B cell (primary cell): ENCODE data around the gene CCDC63. TPM values are rescaled to one million over a fixed set of nuclear protein-coding genes. Genes with fewer than 3 reads are reported as not detected.

Experiments used
- ATAC-seq: fragments of 200-7000 bp; cut with Tn5 transposase; one replicate; pipeline ENCODE4 v1.10.0; 2021; ENCODE audit warnings: low read depth, mild to moderate bottlenecking, moderate number of reproducible peaks, moderate library complexity
- CTCF ChIA-PET: fragments of 350-600 bp; sonication (Branson Sonifier 250); formaldehyde crosslinking; loops from one replicate; lab custom pipeline; 2021; ENCODE audit warnings: antibody characterized with exemption, inconsistent platforms; lab: Charles Lee
- POLR2A ChIA-PET: fragments of 350-600 bp; sonication (Branson Sonifier 250); formaldehyde crosslinking; loops from one replicate; lab custom pipeline; 2021; ENCODE audit warnings: antibody characterized with exemption; lab: Charles Lee
- DNase-seq: peaks from one replicate; pipeline ENCODE4 v3.0.0; 2013
- H2AFZ ChIP-seq: 2 replicates; pipeline ENCODE4 v1.6.1; 2012; ENCODE audit warnings: mild to moderate bottlenecking, low read depth, low read length; ENCODE audit not compliant: insufficient read depth, poor library complexity, severe bottlenecking
- H3K27ac ChIP-seq, 2 donors: 1 replicate in 1 of 2; 2 replicates in 1 of 2; pipeline ENCODE4 v1.5.1; 2012 to 2013; ENCODE audit warnings: low read length in 2 of 2, mild to moderate bottlenecking in 2 of 2, moderate library complexity in 1 of 2
- H3K27me3 ChIP-seq, 4 experiments: fragments of 200-600 bp in 1 of 4; sonication (generic) in 1 of 4; replicated peaks in 1 of 4; 1 replicate in 2 of 4; 2 replicates in 2 of 4; pipeline versions ENCODE4 v1.6.1 to v1.7.0; 2013 to 2016; ENCODE audit warnings: low read length in 3 of 4, mild to moderate bottlenecking in 2 of 4, mixed read lengths in 1 of 4, moderate library complexity in 1 of 4; ENCODE audit not compliant: insufficient read depth in 4 of 4, control insufficient read depth in 3 of 4; ENCODE audit errors: control extremely low read depth in 1 of 4
- H3K36me3 ChIP-seq, 2 experiments: replicated peaks in 1 of 2; 1 replicate in 1 of 2; 2 replicates in 1 of 2; pipeline versions ENCODE4 v1.6.1 to v1.7.1; 2013; ENCODE audit warnings: low read length in 1 of 2; ENCODE audit not compliant: insufficient read depth in 2 of 2, control insufficient read depth in 1 of 2; ENCODE audit errors: control extremely low read depth in 1 of 2, extremely low read depth in 1 of 2
- H3K4me1 ChIP-seq, 2 donors: fragments of 200-600 bp in 1 of 2; sonication (generic) in 1 of 2; 1 replicate in 1 of 2; 2 replicates in 1 of 2; pipeline versions ENCODE4 v1.5.1 to v1.6.1; 2013 to 2017; ENCODE audit warnings: low read length in 2 of 2; ENCODE audit not compliant: control insufficient read depth in 2 of 2, insufficient read depth in 2 of 2
- H3K4me2 ChIP-seq: replicated peaks from 2 replicates; pipeline ENCODE3; 2012; ENCODE audit warnings: mild to moderate bottlenecking, low read depth, low read length; ENCODE audit not compliant: poor library complexity, severe bottlenecking
- H3K4me3 ChIP-seq, 5 experiments: fragments of 200-600 bp in 1 of 5; sonication (generic) in 1 of 5; 1 replicate in 3 of 5; 2 replicates in 2 of 5; pipeline versions ENCODE4 v1.5.1 to v1.7.0; 2011 to 2016; ENCODE audit warnings: low read length in 4 of 5, mild to moderate bottlenecking in 4 of 5, low read depth in 2 of 5, control low read depth in 1 of 5, moderate library complexity in 1 of 5; ENCODE audit not compliant: insufficient read depth in 1 of 5; ENCODE audit errors: control extremely low read depth in 1 of 5, extremely low read depth in 1 of 5
- H3K79me2 ChIP-seq: fragments of 200-600 bp; sonication (generic); one replicate; pipeline ENCODE4 v1.6.0; 2016; ENCODE audit warnings: low read length; ENCODE audit not compliant: control insufficient read depth, insufficient read depth
- H3K9ac ChIP-seq: fragments of 200-600 bp; sonication (generic); 2 replicates; pipeline ENCODE4 v1.6.1; 2017; ENCODE audit warnings: mild to moderate bottlenecking, low read length, moderate library complexity
- H3K9me3 ChIP-seq, 3 donors: one replicate each; pipeline versions ENCODE4 v1.6.1 to v1.7.1; 2013; ENCODE audit warnings: low read length in 2 of 3; ENCODE audit not compliant: control insufficient read depth in 2 of 3, insufficient read depth in 1 of 3; ENCODE audit errors: control extremely low read depth in 1 of 3
- H4K20me1 ChIP-seq: 2 replicates; pipeline ENCODE4 v1.6.0; 2012; ENCODE audit warnings: mild to moderate bottlenecking, low read length; ENCODE audit not compliant: insufficient read depth, control insufficient read depth, poor library complexity, severe bottlenecking
- H3K27ac Mint-ChIP-seq: one replicate; pipeline ENCODE4 v1.8.0; 2021; ENCODE audit warnings: mixed read lengths
- H3K27me3 Mint-ChIP-seq: one replicate; pipeline ENCODE4 v1.8.0; 2021; ENCODE audit warnings: mixed read lengths
- H3K4me1 Mint-ChIP-seq: one replicate; pipeline ENCODE4 v1.8.0; 2021; ENCODE audit warnings: mixed read lengths
- H3K4me3 Mint-ChIP-seq: one replicate; pipeline ENCODE4 v1.8.0; 2021; ENCODE audit warnings: mixed read lengths
- H3K9me3 Mint-ChIP-seq: one replicate; pipeline ENCODE4 v1.8.0; 2022; ENCODE audit warnings: mixed read lengths; ENCODE audit not compliant: insufficient read depth
- EZH2 ChIP-seq: IDR thresholded peaks from 2 replicates; pipeline ENCODE4 v1.6.1; 2012; ENCODE audit warnings: borderline replicate concordance, low read depth, mild to moderate bottlenecking, moderate library complexity, low read length; ENCODE audit not compliant: insufficient read depth, poor library complexity, severe bottlenecking
- WGBS: methylation state at CpG from one replicate; pipeline ENCODE4 v1.1.5; 2013; ENCODE audit warnings: missing lambda C conversion rate; ENCODE audit not compliant: insufficient coverage; 5-methylcytosine and 5-hydroxymethylcytosine counted together
- intact Hi-C: fragments of 100-400 bp; cut with micrococcal nuclease; formaldehyde crosslinking; loops from one replicate; pipeline ENCODE4 v1.10.0; 2022
- polyA plus RNA-seq: library from polyadenylated mRNA; depleted of rRNA; stranded (reverse); fragments of >200 nt; gene quantifications from 2 replicates; pipeline ENCODE4 v1.2.3, GENCODE V29; 2012
- total RNA-seq, 2 donors: library from RNA; stranded (reverse); fragments of 120-200 nt in 1 of 2; gene quantifications; 1 replicate in 1 of 2; 2 replicates in 1 of 2; pipeline versions ENCODE4 v1.2.3 to v1.2.4, GENCODE V29; 2013 to 2022
- TF ChIP-seq, protein P1 (sequence below): fragments of 200-600 bp; IDR thresholded peaks from one replicate; pipeline ENCODE4 v1.8.0; 2022; ENCODE audit warnings: antibody characterized with exemption, mild to moderate bottlenecking

CCDC63 gene
- total and polyA plus RNA-seq, 2 donors (not counting 1 experiment from before 2014, with no cell fraction given): not detected

GRCh38 chr12:110872100-110872499, 25.3 kb downstream of the CCDC63 start:
- no peaks in the 10 kb centered on the region for H3K36me3 ChIP-seq
- DNase-seq (no peak), ATAC-seq (no peak)
- peaks cover 0 to 2% (median 0%) of the 10 kb centered on the region in 4 experiments for H3K27me3 ChIP-seq
- H3K9me3 ChIP-seq: no peaks in the 10 kb centered on the region
- CTCF ChIA-PET: no interaction called here
- no peak overlapping the region for H3K27ac Mint-ChIP-seq
- POLR2A ChIA-PET: no interaction called here
- H3K4me3 ChIP-seq: no peak overlapping the region
- H3K4me1 ChIP-seq: no peaks in the 10 kb centered on the region
- intact Hi-C loops: no loop called here
- H3K79me2 ChIP-seq: no peaks in the 10 kb centered on the region
- H3K27ac ChIP-seq: no peak overlapping the region
- H3K9me3 Mint-ChIP-seq: no peaks in the 10 kb centered on the region
- no peak for TF ChIP-seq EZH2
- TF ChIP-seq, protein P1, sequence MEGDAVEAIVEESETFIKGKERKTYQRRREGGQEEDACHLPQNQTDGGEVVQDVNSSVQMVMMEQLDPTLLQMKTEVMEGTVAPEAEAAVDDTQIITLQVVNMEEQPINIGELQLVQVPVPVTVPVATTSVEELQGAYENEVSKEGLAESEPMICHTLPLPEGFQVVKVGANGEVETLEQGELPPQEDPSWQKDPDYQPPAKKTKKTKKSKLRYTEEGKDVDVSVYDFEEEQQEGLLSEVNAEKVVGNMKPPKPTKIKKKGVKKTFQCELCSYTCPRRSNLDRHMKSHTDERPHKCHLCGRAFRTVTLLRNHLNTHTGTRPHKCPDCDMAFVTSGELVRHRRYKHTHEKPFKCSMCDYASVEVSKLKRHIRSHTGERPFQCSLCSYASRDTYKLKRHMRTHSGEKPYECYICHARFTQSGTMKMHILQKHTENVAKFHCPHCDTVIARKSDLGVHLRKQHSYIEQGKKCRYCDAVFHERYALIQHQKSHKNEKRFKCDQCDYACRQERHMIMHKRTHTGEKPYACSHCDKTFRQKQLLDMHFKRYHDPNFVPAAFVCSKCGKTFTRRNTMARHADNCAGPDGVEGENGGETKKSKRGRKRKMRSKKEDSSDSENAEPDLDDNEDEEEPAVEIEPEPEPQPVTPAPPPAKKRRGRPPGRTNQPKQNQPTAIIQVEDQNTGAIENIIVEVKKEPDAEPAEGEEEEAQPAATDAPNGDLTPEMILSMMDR: no peak
- peaks cover 7% of the 10 kb centered on the region for H3K27me3 Mint-ChIP-seq
- no peak overlapping the region for H2AFZ ChIP-seq
- H3K4me2 ChIP-seq: no peak overlapping the region
- no peak overlapping the region for H3K4me3 Mint-ChIP-seq
- no peaks in the 10 kb centered on the region for H3K4me1 Mint-ChIP-seq
- no peaks in the 10 kb centered on the region for H4K20me1 ChIP-seq
- 88% methylated on average over 4 of the region's 4 CpGs for WGBS
- H3K9ac ChIP-seq: no peak overlapping the region

DNA sequence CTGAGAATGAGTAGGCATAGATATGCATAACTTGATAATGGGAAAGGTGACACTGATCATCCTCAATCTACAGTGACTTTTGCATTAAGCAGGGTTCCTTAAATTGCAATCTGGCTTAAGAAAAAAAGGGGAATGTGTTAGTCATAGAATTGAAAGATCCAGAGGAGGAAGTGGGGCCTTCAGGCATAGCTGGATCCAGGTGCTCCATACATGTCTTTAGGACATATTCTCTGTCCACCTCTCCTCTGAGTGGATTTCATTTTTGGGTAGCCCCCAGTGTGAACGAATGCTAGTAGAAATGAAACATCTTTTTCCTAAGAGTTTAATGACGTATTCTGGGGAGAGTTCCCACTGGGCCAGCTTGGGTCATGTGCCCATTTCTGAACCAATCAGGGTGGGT, 27.6 kb downstream of the CCDC63 start:
- H3K27ac Mint-ChIP-seq: no peak overlapping the region
- H3K4me1 ChIP-seq: no peaks in the 10 kb centered on the region
- no peak for ATAC-seq
- peaks cover 0 to 6% (median 1%) of the 10 kb centered on the region in 4 experiments for H3K27me3 ChIP-seq
- H3K27ac ChIP-seq: no peak overlapping the region
- H4K20me1 ChIP-seq: no peaks in the 10 kb centered on the region
- WGBS: 71% methylated on average over 1 of the region's 2 CpGs
- no peak overlapping the region for H2AFZ ChIP-seq
- no peaks in the 10 kb centered on the region for H3K9me3 ChIP-seq
- TF ChIP-seq, protein P1: no peak
- TF ChIP-seq EZH2: no peak
- H3K36me3 ChIP-seq: no peaks in the 10 kb centered on the region
- H3K4me3 Mint-ChIP-seq: no peak overlapping the region
- CTCF ChIA-PET: interaction anchor here (1.1 kb wide), 1 partner anchor 21 kb away, joined by 3 read pairs; no protein-coding TSS in a partner anchor
- no peaks in the 10 kb centered on the region for H3K4me1 Mint-ChIP-seq
- no peak overlapping the region for H3K4me3 ChIP-seq
- intact Hi-C loops: no loop called here
- H3K4me2 ChIP-seq: no peak overlapping the region
- H3K9ac ChIP-seq: no peak overlapping the region
- POLR2A ChIA-PET: no interaction called here
- H3K79me2 ChIP-seq: no peaks in the 10 kb centered on the region
- no peaks in the 10 kb centered on the region for H3K9me3 Mint-ChIP-seq
- DNase-seq: no peak
- H3K27me3 Mint-ChIP-seq: peaks cover 18% of the 10 kb centered on the region
